SU-DHL-6 (cell line): ENCODE measurements around the gene PROSER3.

Experiments
- H2AFZ ChIP-seq: fragments of 200-600 bp; sonication (generic); 2 replicates; pipeline ENCODE4 v1.6.1; 2014; ENCODE audit warnings: low read depth, mild to moderate bottlenecking, moderate library complexity, mixed read lengths, antibody characterized with exemption, low read length; ENCODE audit not compliant: severe bottlenecking
- H3F3A ChIP-seq: fragments of 200-600 bp; shearing (Covaris generic); 2 replicates; pipeline ENCODE4 v1.6.0; 2016; ENCODE audit warnings: antibody characterized with exemption, mild to moderate bottlenecking; ENCODE audit not compliant: insufficient read depth
- H3K27ac ChIP-seq: fragments of 200-600 bp; sonication (generic); 2 replicates; pipeline ENCODE4 v1.5.1; 2016; ENCODE audit warnings: low read depth, mild to moderate bottlenecking, low read length, moderate library complexity, mixed read lengths
- H3K27me3 ChIP-seq: fragments of 200-600 bp; sonication (generic), shearing (Covaris generic); 2 replicates; pipeline ENCODE4 v1.6.0; 2014; ENCODE audit warnings: mild to moderate bottlenecking, low read length
- H3K36me3 ChIP-seq: fragments of 200-600 bp; sonication (generic); 2 replicates; pipeline ENCODE4 v1.6.1; 2014; ENCODE audit warnings: mild to moderate bottlenecking, low read length, mixed read lengths
- H3K4me2 ChIP-seq: fragments of 300-600, 200-600 bp; shearing (Covaris generic), sonication (generic); 2 replicates; pipeline ENCODE4 v1.6.0; 2014; ENCODE audit warnings: low read length, low read depth, mild to moderate bottlenecking; ENCODE audit not compliant: poor library complexity, severe bottlenecking
- H3K4me3 ChIP-seq: fragments of 200-600 bp; sonication (generic); 2 replicates; pipeline ENCODE4 v1.5.1; 2014; ENCODE audit warnings: antibody characterized with exemption, low read length, mild to moderate bottlenecking, mixed read lengths; ENCODE audit not compliant: insufficient read depth, poor library complexity, severe bottlenecking
- H3K79me2 ChIP-seq: fragments of 200-600 bp; sonication (generic); 2 replicates; pipeline ENCODE4 v1.6.1; 2014; ENCODE audit warnings: mild to moderate bottlenecking, low read length, moderate library complexity; ENCODE audit not compliant: insufficient read depth
- H3K9ac ChIP-seq: fragments of 200-600 bp; sonication (generic); 2 replicates; pipeline ENCODE4 v1.7.0; 2014; ENCODE audit warnings: mild to moderate bottlenecking, low read length
- H3K9me2 ChIP-seq: fragments of 200-600 bp; sonication (generic); replicated peaks from 2 replicates; pipeline ENCODE4 v1.6.1; 2014; ENCODE audit warnings: low read length; ENCODE audit not compliant: insufficient read depth
- H3K9me3 ChIP-seq: fragments of 200-600 bp; sonication (generic); 2 replicates; pipeline ENCODE4 v1.6.1; 2014; ENCODE audit warnings: low read length, mixed read lengths; ENCODE audit not compliant: insufficient read depth
- H4K20me1 ChIP-seq: fragments of 200-600 bp; sonication (generic); 2 replicates; pipeline ENCODE4 v1.6.1; 2014; ENCODE audit warnings: low read depth, mild to moderate bottlenecking, antibody characterized with exemption, low read length, moderate library complexity, mixed read lengths
- EZH2phosphoT487 ChIP-seq: fragments of 200-600 bp; sonication (generic), shearing (Covaris generic); conservative IDR thresholded peaks from 2 replicates; pipeline ENCODE4 v1.6.1; 2018; ENCODE audit warnings: mild to moderate bottlenecking, antibody characterized with exemption, low read length, moderate library complexity, mixed read lengths
- TF ChIP-seq, protein P1 (sequence below): fragments of 200-600 bp; sonication (generic); IDR thresholded peaks from one replicate; pipeline ENCODE4 v1.5.1; 2017; ENCODE audit warnings: antibody characterized with exemption, mild to moderate bottlenecking, low read length, moderate library complexity; ENCODE audit not compliant: insufficient read depth, poor library complexity, severe bottlenecking

Gene PROSER3

DNA sequence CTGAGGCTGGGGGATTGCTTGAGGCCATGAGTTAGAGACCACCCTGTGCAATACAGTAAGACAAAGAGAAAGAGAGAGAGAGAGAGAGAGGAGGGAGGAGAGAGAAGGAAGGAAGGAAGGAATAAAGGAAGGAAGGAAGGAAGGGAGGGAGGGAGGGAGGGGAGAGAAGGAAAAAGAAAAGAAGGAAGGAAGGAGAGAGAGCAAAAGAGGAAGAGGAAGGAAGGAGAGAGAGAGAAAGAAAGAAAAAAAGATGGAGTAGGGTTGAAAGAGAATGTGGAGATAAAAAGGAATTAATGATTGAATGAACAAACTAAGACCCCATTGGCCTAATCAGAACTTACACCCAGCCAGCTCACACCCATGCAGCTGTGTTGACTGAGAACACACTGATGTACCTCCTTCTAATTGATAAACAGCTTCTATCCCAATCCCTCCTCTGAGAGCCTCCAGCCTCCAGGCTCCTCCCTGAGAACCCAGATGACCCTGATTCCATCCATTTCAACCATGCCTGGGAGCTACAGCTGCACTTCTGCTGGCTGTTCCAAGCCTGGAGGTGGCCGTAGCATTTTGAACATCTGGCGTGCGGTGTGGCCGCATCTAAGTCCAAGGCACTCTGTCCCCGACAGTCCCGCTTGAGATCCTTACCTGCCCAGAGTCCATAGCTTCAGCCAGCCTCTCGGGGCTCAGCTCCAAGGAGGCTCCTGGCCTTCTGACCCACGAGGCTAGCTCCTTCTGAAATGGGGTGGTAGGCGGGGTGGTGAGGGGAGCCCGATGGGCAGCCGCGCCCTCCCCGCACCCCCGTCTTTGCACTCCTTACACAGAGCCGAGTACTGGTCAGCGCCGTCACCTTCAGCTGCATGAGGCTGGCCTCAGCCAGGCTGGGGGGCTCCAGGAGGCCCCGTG lies 53.6 kb downstream of the PROSER3 start:
- no peaks in the 10 kb centered on the region for H3F3A ChIP-seq
- H3K4me3 ChIP-seq = no peak overlapping the region
- H2AFZ ChIP-seq = no peak overlapping the region
- H4K20me1 ChIP-seq = no peaks in the 10 kb centered on the region
- H3K79me2 ChIP-seq = no peaks in the 10 kb centered on the region
- no peak overlapping the region for H3K27ac ChIP-seq
- H3K9me3 ChIP-seq = no peaks in the 10 kb centered on the region
- no peaks in the 10 kb centered on the region for H3K9me2 ChIP-seq
- no peak overlapping the region for H3K9ac ChIP-seq
- no peaks in the 10 kb centered on the region for H3K36me3 ChIP-seq
- no peak for TF ChIP-seq EZH2phosphoT487
- TF ChIP-seq, protein P1, sequence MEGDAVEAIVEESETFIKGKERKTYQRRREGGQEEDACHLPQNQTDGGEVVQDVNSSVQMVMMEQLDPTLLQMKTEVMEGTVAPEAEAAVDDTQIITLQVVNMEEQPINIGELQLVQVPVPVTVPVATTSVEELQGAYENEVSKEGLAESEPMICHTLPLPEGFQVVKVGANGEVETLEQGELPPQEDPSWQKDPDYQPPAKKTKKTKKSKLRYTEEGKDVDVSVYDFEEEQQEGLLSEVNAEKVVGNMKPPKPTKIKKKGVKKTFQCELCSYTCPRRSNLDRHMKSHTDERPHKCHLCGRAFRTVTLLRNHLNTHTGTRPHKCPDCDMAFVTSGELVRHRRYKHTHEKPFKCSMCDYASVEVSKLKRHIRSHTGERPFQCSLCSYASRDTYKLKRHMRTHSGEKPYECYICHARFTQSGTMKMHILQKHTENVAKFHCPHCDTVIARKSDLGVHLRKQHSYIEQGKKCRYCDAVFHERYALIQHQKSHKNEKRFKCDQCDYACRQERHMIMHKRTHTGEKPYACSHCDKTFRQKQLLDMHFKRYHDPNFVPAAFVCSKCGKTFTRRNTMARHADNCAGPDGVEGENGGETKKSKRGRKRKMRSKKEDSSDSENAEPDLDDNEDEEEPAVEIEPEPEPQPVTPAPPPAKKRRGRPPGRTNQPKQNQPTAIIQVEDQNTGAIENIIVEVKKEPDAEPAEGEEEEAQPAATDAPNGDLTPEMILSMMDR = no peak
- no peak overlapping the region for H3K4me2 ChIP-seq
- no peaks in the 10 kb centered on the region for H3K27me3 ChIP-seq

DNA sequence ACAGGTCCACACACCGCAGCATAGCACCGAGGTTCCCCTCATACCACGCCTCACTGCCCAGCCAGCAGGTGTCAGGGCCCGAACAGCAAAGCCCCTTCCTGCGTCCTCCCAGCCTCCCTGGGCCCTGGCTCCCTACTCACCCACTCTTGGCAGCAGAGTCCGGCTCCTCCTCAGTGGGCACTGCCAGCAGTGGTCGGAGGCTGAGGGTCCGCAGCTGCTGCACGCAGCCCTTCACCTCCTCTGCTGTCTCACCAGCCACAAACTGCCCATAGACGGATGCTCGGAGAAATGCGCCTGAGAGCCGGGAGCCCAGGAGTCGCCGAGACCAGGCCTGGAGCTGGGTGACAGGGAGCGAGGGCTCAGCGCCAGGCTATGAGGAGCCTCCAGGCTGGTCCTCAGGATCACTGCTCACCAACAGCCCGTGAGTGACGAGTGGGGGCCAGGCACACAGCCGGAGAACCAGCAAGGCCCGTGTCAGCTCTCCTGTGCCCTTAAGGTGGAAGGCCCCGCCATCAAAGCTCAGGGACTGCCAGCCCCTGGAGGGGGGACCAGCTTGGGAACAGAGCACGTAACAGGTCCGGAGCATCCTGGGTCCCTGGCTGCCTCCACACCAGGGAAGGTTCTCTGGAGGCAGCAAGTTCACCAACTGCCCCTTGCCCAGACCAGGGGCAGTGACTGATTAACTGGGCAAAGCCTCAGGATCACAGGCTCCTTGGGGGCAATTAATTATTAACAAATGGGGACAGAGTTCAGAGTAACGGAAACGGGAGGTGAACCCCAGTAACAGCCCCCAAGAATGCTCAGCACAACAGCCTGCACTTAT lies 54.5 kb downstream of the PROSER3 start, which contains the start of gene PRODH2:
TSS of gene PRODH2 (minus strand) at position 626 of the 823 bp plus-strand sequence. CDS start at position 586, 40 bp downstream.
- Histone ChIP-seq H4K20me1 (no peaks in the 10 kb centered on the region), H3K9me3 (no peaks in the 10 kb centered on the region), H3K4me3 (no peak within 1 kb of the TSS), H3K9me2 (no peaks in the 10 kb centered on the region), H2AFZ (no peak within 1 kb of the TSS), H3F3A (no peaks in the 10 kb centered on the region), H3K4me2 (no peak within 1 kb of the TSS), H3K36me3 (no peaks in the 10 kb centered on the region), H3K9ac (no peak within 1 kb of the TSS), H3K27ac (no peak within 1 kb of the TSS), H3K27me3 (no peaks in the 10 kb centered on the region), H3K79me2 (no peaks in the 10 kb centered on the region)
- TF ChIP-seq, protein P1 = no peak
- TF ChIP-seq EZH2phosphoT487 = no peak

DNA sequence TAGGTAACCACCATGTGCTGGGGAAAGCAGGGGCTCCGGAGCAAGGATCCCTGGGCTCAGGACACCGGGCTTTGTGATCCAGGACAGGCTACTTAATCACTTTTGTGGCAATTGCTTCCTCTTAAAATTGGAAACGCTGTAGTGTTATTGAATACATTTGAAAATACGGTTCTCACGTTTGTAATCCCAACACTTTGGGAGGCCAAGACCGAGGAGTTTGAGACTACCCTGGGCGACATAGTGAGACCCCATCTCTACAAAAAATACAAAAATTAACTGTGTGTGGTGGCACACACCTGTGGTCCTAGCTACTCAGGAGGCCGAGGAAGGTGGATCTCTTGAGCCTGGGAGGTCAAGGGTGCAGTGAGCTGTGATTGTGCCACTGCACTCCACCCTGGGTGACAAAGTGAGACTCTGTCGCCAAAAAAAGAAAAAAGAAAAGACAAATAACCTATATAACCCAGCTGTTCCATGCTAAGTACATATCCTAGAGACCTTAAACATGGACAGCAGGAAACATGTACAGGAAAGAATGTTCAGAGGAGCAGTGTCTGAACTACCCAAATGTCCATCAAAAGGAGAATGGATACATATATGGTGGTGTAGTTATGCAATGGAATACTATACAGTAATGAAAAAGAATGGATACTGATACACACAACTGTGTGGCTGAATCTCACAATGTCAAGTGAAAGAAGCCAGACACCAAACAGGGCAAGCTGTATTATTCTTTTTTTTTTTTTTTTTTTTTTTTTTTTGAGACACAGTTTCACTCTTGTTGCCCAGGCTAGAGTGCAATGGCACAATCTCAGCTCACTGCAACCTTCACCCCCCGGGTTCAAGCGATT lies 55.3 kb downstream of the PROSER3 start:
- no peaks in the 10 kb centered on the region for H3F3A ChIP-seq
- H4K20me1 ChIP-seq = no peaks in the 10 kb centered on the region
- no peak overlapping the region for H2AFZ ChIP-seq
- no peak overlapping the region for H3K4me2 ChIP-seq
- H3K9ac ChIP-seq = no peak overlapping the region
- no peaks in the 10 kb centered on the region for H3K9me3 ChIP-seq
- no peaks in the 10 kb centered on the region for H3K9me2 ChIP-seq
- no peaks in the 10 kb centered on the region for H3K27me3 ChIP-seq
- TF ChIP-seq EZH2phosphoT487 = no peak
- TF ChIP-seq, protein P1 = no peak
- no peak overlapping the region for H3K27ac ChIP-seq
- no peak overlapping the region for H3K4me3 ChIP-seq
- no peaks in the 10 kb centered on the region for H3K79me2 ChIP-seq
- no peaks in the 10 kb centered on the region for H3K36me3 ChIP-seq
